Endothelial cell (in vitro differentiated cells): Measurements from ENCODE around the gene DUSP9. TPM values are rescaled to one million over a fixed set of nuclear protein-coding genes. Genes with fewer than 3 reads are reported as not detected.

Experiments used
- DNase-seq: peaks from one replicate; pipeline ENCODE4 v3.0.0; 2021; ENCODE audit warnings: low spot score
- H3K27ac Mint-ChIP-seq: one replicate; pipeline ENCODE4 v1.8.0; 2021; ENCODE audit warnings: mixed read lengths, inconsistent platforms; ENCODE audit not compliant: unreplicated experiment
- H3K27me3 Mint-ChIP-seq: one replicate; pipeline ENCODE4 v1.8.0; 2021; ENCODE audit warnings: mild to moderate bottlenecking, moderate library complexity, mixed read lengths, inconsistent platforms; ENCODE audit not compliant: unreplicated experiment
- H3K36me3 Mint-ChIP-seq: one replicate; pipeline ENCODE4 v1.8.0; 2021; ENCODE audit warnings: mild to moderate bottlenecking, low read depth, mixed read lengths, inconsistent platforms; ENCODE audit not compliant: unreplicated experiment
- H3K4me1 Mint-ChIP-seq: one replicate; pipeline ENCODE4 v1.8.0; 2021; ENCODE audit warnings: mild to moderate bottlenecking, mixed read lengths, inconsistent platforms; ENCODE audit not compliant: unreplicated experiment
- H3K4me3 Mint-ChIP-seq: one replicate; pipeline ENCODE4 v1.8.0; 2021; ENCODE audit warnings: mild to moderate bottlenecking, mixed read lengths, inconsistent platforms; ENCODE audit not compliant: unreplicated experiment
- H3K9me3 Mint-ChIP-seq: one replicate; pipeline ENCODE4 v1.8.0; 2021; ENCODE audit warnings: mixed read lengths, inconsistent platforms; ENCODE audit not compliant: unreplicated experiment
- total RNA-seq: library from RNA; stranded (reverse); fragmentation: NEBNext Ultra II Directional; extraction: Animal tissue kit (Norgen Biotek cat#: 25700); gene quantifications from one replicate; pipeline ENCODE4 v1.2.1, GENCODE V29; 2021; ENCODE audit not compliant: unreplicated experiment
- TF ChIP-seq, protein P1 (sequence below): fragments of 200-600 bp; sonication (generic); IDR thresholded peaks from one replicate; pipeline ENCODE4 v1.5.0; 2021; ENCODE audit warnings: antibody characterized with exemption; ENCODE audit not compliant: unreplicated experiment

Gene DUSP9
- total RNA-seq, 1 donor from 2014 or later, result not detected

DNA sequence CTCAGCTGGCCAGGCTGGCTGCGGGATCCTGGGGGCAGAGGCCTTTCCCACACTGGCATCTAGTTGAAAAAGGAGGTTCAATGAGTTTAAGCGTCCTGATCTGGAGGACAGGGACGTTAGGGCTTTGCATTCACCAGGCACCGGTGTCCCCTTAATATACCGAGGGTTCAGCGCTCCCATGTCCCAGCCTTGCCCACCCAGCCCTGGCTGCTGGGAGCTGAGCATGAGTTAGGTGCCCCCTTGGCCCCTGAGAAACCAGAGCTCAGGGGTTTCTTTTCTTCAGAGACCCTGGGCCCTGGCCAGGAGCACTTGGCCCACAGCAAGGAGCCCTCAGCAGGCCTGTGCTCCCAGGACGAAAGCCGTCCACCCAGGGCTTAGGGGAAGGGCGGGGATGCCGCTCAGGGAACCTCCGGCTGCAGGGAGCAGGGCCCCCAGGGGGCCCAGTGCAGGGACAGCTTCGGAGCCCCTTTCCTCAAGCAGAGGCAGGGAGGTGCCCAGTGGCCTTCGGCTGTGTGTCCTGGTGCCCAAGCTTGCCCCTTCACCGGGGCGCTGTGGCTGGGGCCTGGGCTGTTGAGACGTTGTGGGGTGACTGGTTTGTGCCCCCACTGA is 20.9 kb upstream of the DUSP9 start:
- TF ChIP-seq, protein P1, sequence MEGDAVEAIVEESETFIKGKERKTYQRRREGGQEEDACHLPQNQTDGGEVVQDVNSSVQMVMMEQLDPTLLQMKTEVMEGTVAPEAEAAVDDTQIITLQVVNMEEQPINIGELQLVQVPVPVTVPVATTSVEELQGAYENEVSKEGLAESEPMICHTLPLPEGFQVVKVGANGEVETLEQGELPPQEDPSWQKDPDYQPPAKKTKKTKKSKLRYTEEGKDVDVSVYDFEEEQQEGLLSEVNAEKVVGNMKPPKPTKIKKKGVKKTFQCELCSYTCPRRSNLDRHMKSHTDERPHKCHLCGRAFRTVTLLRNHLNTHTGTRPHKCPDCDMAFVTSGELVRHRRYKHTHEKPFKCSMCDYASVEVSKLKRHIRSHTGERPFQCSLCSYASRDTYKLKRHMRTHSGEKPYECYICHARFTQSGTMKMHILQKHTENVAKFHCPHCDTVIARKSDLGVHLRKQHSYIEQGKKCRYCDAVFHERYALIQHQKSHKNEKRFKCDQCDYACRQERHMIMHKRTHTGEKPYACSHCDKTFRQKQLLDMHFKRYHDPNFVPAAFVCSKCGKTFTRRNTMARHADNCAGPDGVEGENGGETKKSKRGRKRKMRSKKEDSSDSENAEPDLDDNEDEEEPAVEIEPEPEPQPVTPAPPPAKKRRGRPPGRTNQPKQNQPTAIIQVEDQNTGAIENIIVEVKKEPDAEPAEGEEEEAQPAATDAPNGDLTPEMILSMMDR, result no peak
- Mint-ChIP-seq H3K27me3 (peaks cover 1% of the 10 kb centered on the region), H3K27ac (no peak overlapping the region), H3K36me3 (peaks cover 3% of the 10 kb centered on the region), H3K9me3 (no peaks in the 10 kb centered on the region), H3K4me3 (no peak overlapping the region), H3K4me1 (no peaks in the 10 kb centered on the region)
- no peak for DNase-seq

GRCh38 chrX:153626863-153627674 is 19.9 kb upstream of the DUSP9 start:
- Mint-ChIP-seq H3K36me3 (peaks cover 4% of the 10 kb centered on the region), H3K9me3 (no peaks in the 10 kb centered on the region), H3K4me1 (no peaks in the 10 kb centered on the region), H3K4me3 (no peak overlapping the region), H3K27ac (no peak overlapping the region), H3K27me3 (peaks cover 1% of the 10 kb centered on the region)
- TF ChIP-seq, protein P1, result no peak
- no peak for DNase-seq

- no peaks in the 10 kb centered on the region for H3K4me1 Mint-ChIP-seq
- H3K27me3 Mint-ChIP-seq, result peaks cover 1% of the 10 kb centered on the region
- H3K27ac Mint-ChIP-seq, result no peak overlapping the region
- TF ChIP-seq, protein P1, result no peak
- H3K36me3 Mint-ChIP-seq, result peaks cover 4% of the 10 kb centered on the region
- no peak for DNase-seq
- H3K9me3 Mint-ChIP-seq, result no peaks in the 10 kb centered on the region
- no peak overlapping the region for H3K4me3 Mint-ChIP-seq
Measured at GRCh38 chrX:153627675-153628111, 19.3 kb upstream of the DUSP9 start.

DNA sequence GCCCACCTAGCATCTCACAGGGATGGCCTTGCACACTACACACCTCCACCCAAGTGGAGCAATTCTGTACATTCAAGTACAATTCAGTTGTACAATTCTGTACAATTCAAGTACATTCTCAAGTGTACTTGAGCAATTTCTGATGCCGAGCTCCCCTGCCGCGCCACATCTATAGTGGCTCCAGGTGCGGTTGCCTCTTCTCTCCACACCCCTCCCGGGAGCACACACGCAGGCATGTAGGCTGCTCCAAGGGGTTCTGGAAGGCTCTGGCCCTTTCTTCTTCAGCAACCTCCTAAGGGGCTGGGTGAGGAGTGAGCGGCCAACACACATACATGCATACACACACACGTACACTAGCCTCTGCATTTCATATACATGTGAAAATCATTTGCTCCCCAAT is 18.9 kb upstream of the DUSP9 start:
- peaks cover 1% of the 10 kb centered on the region for H3K27me3 Mint-ChIP-seq
- H3K4me1 Mint-ChIP-seq, result no peaks in the 10 kb centered on the region
- H3K27ac Mint-ChIP-seq, result no peak overlapping the region
- TF ChIP-seq, protein P1, result no peak
- peaks cover 4% of the 10 kb centered on the region for H3K36me3 Mint-ChIP-seq
- DNase-seq, result no peak
- H3K4me3 Mint-ChIP-seq, result no peak overlapping the region
- H3K9me3 Mint-ChIP-seq, result no peaks in the 10 kb centered on the region

- Mint-ChIP-seq H3K27ac (no peak overlapping the region), H3K36me3 (peaks cover 4% of the 10 kb centered on the region), H3K4me3 (no peak overlapping the region), H3K4me1 (no peaks in the 10 kb centered on the region), H3K9me3 (no peaks in the 10 kb centered on the region), H3K27me3 (peaks cover 1% of the 10 kb centered on the region)
- DNase-seq, result no peak
- TF ChIP-seq, protein P1, result no peak
Measured at GRCh38 chrX:153628665-153629064, 18.3 kb upstream of the DUSP9 start.
